Endodermal cell (in vitro differentiated cells): ENCODE measurements around the gene CLK3. TPM values are rescaled to one million over a fixed set of nuclear protein-coding genes. Genes with fewer than 3 reads are reported as not detected.
A peak's percentile ranks its signal among the peaks of the same experiment; 100 is the strongest.

Source experiments
- DNase-seq: peaks from one replicate; pipeline ENCODE4 v3.0.0-alpha.2; 2017
- H3K27ac ChIP-seq: 2 replicates; pipeline ENCODE4 v1.5.1; 2013; ENCODE audit warnings: mild to moderate bottlenecking, low read depth, low read length, moderate library complexity
- H3K27me3 ChIP-seq: 2 replicates; pipeline ENCODE4 v1.6.1; 2013; ENCODE audit warnings: mild to moderate bottlenecking, low read length, moderate library complexity; ENCODE audit not compliant: insufficient read depth, control insufficient read depth, poor library complexity, severe bottlenecking
- H3K36me3 ChIP-seq: 2 replicates; pipeline ENCODE4 v1.7.0; 2013; ENCODE audit warnings: mild to moderate bottlenecking, low read length, moderate library complexity; ENCODE audit not compliant: control insufficient read depth, insufficient read depth
- H3K4me1 ChIP-seq: one replicate; pipeline ENCODE4 v1.7.0; 2013; ENCODE audit warnings: low read length; ENCODE audit not compliant: control insufficient read depth, insufficient read depth
- H3K4me3 ChIP-seq: 2 replicates; pipeline ENCODE4 v1.5.1; 2013; ENCODE audit warnings: mild to moderate bottlenecking, low read length, moderate library complexity
- H3K9ac ChIP-seq: 2 replicates; pipeline ENCODE4 v1.6.1; 2013; ENCODE audit warnings: mild to moderate bottlenecking, low read length, moderate library complexity; ENCODE audit not compliant: poor library complexity, severe bottlenecking; ENCODE audit errors: extremely low read depth
- H3K9me3 ChIP-seq: 2 replicates; pipeline ENCODE4 v1.6.1; 2013; ENCODE audit warnings: mild to moderate bottlenecking, low read length, moderate library complexity; ENCODE audit not compliant: control insufficient read depth
- H3K27ac Mint-ChIP-seq: 2 replicates; pipeline ENCODE4 v1.8.0; 2020; ENCODE audit warnings: mixed read lengths
- H3K27me3 Mint-ChIP-seq: 2 replicates; pipeline ENCODE4 v1.8.0; 2021; ENCODE audit warnings: mild to moderate bottlenecking, mixed read lengths; ENCODE audit not compliant: insufficient read depth
- H3K36me3 Mint-ChIP-seq: 2 replicates; pipeline ENCODE4 v1.8.0; 2020; ENCODE audit warnings: low read depth, mixed read lengths
- H3K4me1 Mint-ChIP-seq: 2 replicates; pipeline ENCODE4 v1.8.0; 2020; ENCODE audit warnings: mixed read lengths
- H3K4me3 Mint-ChIP-seq: 2 replicates; pipeline ENCODE4 v1.8.0; 2020; ENCODE audit warnings: mild to moderate bottlenecking, moderate library complexity, mixed read lengths
- H3K9me3 Mint-ChIP-seq: 2 replicates; pipeline ENCODE4 v1.8.0; 2020; ENCODE audit warnings: mild to moderate bottlenecking, mixed read lengths
- CTCF ChIP-seq: fragments of 200-600 bp; sonication (generic); conservative IDR thresholded peaks from 2 replicates; pipeline ENCODE4 v1.5.0; 2021; ENCODE audit warnings: antibody characterized with exemption, mild to moderate bottlenecking
- WGBS, 2 experiments: methylation state at CpG; one replicate each; pipeline versions ENCODE4 v1.1.5 to v1.1.7; 2013; ENCODE audit warnings: missing lambda C conversion rate in 2 of 2, mixed read lengths in 1 of 2; ENCODE audit not compliant: insufficient coverage in 1 of 2, insufficient read length in 1 of 2; 5-methylcytosine and 5-hydroxymethylcytosine counted together
- total RNA-seq, 2 donors: library from RNA; stranded (reverse); fragmentation: NEBNext Ultra II Directional in 1 of 2; extraction: Animal tissue kit (Norgen Biotek cat#: 25700) in 1 of 2; gene quantifications; 2 replicates in 1 of 2; 3 replicates in 1 of 2; pipeline ENCODE4 v1.2.1, GENCODE V29; 2021

Gene CLK3
- total RNA-seq, 2 donors from 2014 or later, result 53.4 to 67.3 TPM

GRCh38 chr15:74589826-74590225, 25.8 kb upstream of the CLK3 start:
- Histone ChIP-seq H3K27ac (peak overlapping the region; percentile 79), H3K9ac (no peak overlapping the region), H3K27me3 (no peaks in the 10 kb centered on the region), H3K4me1 (peaks cover 4% of the 10 kb centered on the region), H3K4me3 (no peak overlapping the region), H3K36me3 (peaks cover 90% of the 10 kb centered on the region), H3K9me3 (no peaks in the 10 kb centered on the region)
- peaks cover 7% of the 10 kb centered on the region for H3K4me1 Mint-ChIP-seq
- H3K4me3 Mint-ChIP-seq, result no peak overlapping the region
- no peak for TF ChIP-seq CTCF
- H3K9me3 Mint-ChIP-seq, result no peaks in the 10 kb centered on the region
- peaks cover 80% of the 10 kb centered on the region for H3K36me3 Mint-ChIP-seq
- no peak for DNase-seq
- no peaks in the 10 kb centered on the region for H3K27me3 Mint-ChIP-seq
- whole genome bisulfite sequencing, 2 experiments, result 93 to 94% methylated on average over 3 to 5 of the region's 6 CpGs
- peak overlapping the region; percentile 59 for H3K27ac Mint-ChIP-seq

GRCh38 chr15:74592222-74592621, 23.4 kb upstream of the CLK3 start:
- H3K4me1 ChIP-seq, result peaks cover 4% of the 10 kb centered on the region
- WGBS, 2 experiments, result 90 to 93% methylated on average over 2 to 3 of the region's 3 CpGs
- H3K9ac ChIP-seq, result no peak overlapping the region
- H3K9me3 ChIP-seq, result no peaks in the 10 kb centered on the region
- H3K36me3 ChIP-seq, result peaks cover 72% of the 10 kb centered on the region
- H3K27me3 ChIP-seq, result no peaks in the 10 kb centered on the region
- H3K27ac ChIP-seq, result no peak overlapping the region
- no peak for DNase-seq
- Mint-ChIP-seq H3K9me3 (no peaks in the 10 kb centered on the region), H3K4me1 (peaks cover 7% of the 10 kb centered on the region), H3K36me3 (peaks cover 70% of the 10 kb centered on the region), H3K4me3 (no peak overlapping the region), H3K27me3 (no peaks in the 10 kb centered on the region), H3K27ac (no peak overlapping the region)
- H3K4me3 ChIP-seq, result no peak overlapping the region
- no peak for TF ChIP-seq CTCF

- no peak for TF ChIP-seq CTCF
- H3K27me3 ChIP-seq, result no peaks in the 10 kb centered on the region
- H3K9me3 Mint-ChIP-seq, result no peaks in the 10 kb centered on the region
- H3K4me3 ChIP-seq, result no peak overlapping the region
- H3K27ac ChIP-seq, result no peak overlapping the region
- no peaks in the 10 kb centered on the region for H3K27me3 Mint-ChIP-seq
- peaks cover 4% of the 10 kb centered on the region for H3K4me1 ChIP-seq
- peaks cover 10% of the 10 kb centered on the region for H3K4me1 Mint-ChIP-seq
- H3K36me3 ChIP-seq, result peaks cover 67% of the 10 kb centered on the region
- peaks cover 71% of the 10 kb centered on the region for H3K36me3 Mint-ChIP-seq
- DNase-seq, result no peak
- no peak overlapping the region for H3K4me3 Mint-ChIP-seq
- no peak overlapping the region for H3K27ac Mint-ChIP-seq
- H3K9ac ChIP-seq, result no peak overlapping the region
- WGBS, 2 experiments, result 96 to 100% methylated on average over 6 to 7 of the region's 7 CpGs
- H3K9me3 ChIP-seq, result no peaks in the 10 kb centered on the region
Observed at GRCh38 chr15:74593122-74593521, 22.5 kb upstream of the CLK3 start.
